Fibroblast of pulmonary artery (primary cell): ENCODE results near the gene TCF7L2.

Source experiments
- DNase-seq: peaks from one replicate; pipeline ENCODE4 v3.0.0-alpha.2; 2010; ENCODE audit warnings: low read depth
- H3K4me3 ChIP-seq: replicated peaks from 2 replicates; pipeline ENCODE4 v1.5.1; 2011; ENCODE audit warnings: low read depth, mild to moderate bottlenecking, control low read depth, low read length, moderate library complexity
- TF ChIP-seq, protein P1 (sequence below): IDR thresholded peaks from 2 replicates; pipeline ENCODE4 v1.5.1; 2011; ENCODE audit warnings: mild to moderate bottlenecking, control low read depth, low read length, inconsistent platforms; ENCODE audit errors: missing control alignments

Gene TCF7L2

DNA sequence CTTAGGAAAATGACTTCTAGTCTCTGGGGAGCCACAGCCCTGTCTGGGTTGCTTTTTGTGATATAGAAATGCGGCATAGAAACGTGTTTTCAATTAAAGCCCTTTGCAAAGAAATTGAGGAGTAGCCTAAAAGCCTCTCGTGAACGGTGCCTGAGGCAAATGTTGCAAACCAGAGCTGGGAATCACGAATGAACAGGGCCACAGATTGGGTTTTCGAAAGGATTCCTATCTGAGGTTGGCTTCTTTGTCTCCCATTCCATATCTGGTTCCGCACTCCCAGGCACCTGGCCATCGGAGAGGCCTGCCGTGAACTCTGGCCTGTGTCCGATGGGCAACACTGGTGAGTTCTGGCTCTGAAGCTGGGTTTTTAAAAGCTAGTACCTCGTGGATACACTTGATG is 221.6 kb downstream of the TCF7L2 start:
- TF ChIP-seq, protein P1, sequence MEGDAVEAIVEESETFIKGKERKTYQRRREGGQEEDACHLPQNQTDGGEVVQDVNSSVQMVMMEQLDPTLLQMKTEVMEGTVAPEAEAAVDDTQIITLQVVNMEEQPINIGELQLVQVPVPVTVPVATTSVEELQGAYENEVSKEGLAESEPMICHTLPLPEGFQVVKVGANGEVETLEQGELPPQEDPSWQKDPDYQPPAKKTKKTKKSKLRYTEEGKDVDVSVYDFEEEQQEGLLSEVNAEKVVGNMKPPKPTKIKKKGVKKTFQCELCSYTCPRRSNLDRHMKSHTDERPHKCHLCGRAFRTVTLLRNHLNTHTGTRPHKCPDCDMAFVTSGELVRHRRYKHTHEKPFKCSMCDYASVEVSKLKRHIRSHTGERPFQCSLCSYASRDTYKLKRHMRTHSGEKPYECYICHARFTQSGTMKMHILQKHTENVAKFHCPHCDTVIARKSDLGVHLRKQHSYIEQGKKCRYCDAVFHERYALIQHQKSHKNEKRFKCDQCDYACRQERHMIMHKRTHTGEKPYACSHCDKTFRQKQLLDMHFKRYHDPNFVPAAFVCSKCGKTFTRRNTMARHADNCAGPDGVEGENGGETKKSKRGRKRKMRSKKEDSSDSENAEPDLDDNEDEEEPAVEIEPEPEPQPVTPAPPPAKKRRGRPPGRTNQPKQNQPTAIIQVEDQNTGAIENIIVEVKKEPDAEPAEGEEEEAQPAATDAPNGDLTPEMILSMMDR: no peak
- no peak overlapping the region for H3K4me3 ChIP-seq
- DNase-seq: no peak

DNA sequence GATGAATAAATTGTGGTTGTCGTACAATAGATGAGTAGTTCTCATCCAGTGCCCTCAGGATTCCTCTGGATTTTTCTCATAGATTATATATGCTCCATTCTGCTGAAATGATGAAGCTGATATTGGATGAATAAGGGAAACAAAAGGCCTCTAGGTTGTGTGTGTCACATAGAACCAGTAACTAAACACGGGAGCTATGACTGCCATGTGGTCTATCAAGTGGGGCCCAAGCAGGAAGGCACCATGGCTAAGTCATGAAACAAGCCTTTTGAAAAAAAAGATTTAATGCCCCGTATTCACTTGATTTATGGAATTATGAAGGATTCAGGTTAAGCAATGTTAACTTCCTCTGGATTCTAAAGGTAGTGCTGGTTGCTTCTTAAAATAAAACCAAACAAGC is 225.1 kb downstream of the TCF7L2 start:
- TF ChIP-seq, protein P1: no peak
- DNase-seq: no peak

DNA sequence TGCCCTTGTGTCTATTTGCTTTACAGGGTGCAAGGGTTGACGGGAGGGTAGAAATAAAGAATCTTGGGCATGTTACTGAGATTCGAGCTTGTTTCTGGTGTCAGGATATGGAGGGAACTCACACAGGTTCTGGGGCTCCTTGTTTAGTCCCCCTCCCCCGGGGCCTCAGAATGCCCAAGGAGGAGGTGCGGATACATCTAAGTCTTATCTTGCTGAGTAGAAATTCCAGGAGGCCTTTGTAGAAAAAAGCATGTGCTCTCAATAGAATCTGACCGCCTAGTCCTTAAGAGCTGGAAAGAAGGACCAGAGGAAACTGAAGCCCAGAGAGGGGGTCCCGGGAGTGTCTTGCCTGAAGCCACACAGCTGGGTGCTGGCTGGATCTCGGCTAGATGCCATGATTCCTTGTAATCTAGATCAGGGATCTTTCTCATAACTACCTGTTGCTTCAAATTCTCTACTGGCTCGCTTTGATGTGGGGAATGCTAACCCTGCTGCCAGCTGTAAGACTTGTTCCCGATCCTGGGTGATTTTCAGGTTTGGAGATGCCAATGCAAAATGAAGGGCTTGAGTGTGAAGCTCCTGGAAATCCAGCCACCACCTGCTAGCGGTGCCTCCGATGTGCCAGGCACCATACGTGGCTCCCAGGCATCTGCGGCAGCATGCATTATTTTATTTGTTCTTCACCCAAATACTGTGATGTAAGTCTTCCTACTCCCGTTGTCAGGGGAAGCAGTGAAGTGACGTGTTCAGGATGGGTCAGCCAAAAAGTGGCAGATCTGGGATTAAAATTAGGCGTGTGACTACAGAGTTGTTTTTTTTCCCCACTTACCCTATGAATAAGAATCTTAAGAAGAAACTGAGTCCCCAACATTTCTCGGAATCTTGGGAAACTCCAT is 226.0 kb downstream of the TCF7L2 start:
- TF ChIP-seq, protein P1: no peak
- H3K4me3 ChIP-seq: no peak overlapping the region
- DNase-seq: peak; percentile 18

More for the DNA sequence above, 225.1 kb downstream of the TCF7L2 start:
- H3K4me3 ChIP-seq: no peak overlapping the region

DNA sequence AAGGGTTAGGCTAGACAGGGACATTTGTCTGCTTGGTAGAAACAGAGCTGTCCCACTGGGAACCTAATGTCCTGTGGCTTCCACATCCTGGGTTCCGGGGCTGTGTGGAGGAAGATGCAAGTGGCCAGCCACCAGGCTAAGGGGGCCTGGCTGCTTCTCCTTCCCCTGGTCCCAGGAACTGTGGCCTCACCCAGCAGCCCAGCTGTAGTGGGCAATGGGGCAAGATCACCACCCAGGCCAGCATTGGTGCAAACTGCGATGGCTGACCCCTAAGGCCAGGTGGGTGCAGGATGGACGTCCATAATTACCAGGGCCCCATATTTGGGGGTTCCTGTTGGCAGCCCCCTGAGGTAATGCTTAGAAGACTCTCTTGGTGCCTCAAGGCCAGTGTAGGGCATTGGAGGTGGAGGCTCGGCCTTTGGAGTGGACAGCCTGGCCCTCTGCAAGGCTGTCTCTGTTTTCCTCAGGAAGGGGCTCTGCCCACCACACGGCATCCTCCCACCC is 226.7 kb downstream of the TCF7L2 start:
- TF ChIP-seq, protein P1: no peak
- no peak for DNase-seq
- no peak overlapping the region for H3K4me3 ChIP-seq

DNA sequence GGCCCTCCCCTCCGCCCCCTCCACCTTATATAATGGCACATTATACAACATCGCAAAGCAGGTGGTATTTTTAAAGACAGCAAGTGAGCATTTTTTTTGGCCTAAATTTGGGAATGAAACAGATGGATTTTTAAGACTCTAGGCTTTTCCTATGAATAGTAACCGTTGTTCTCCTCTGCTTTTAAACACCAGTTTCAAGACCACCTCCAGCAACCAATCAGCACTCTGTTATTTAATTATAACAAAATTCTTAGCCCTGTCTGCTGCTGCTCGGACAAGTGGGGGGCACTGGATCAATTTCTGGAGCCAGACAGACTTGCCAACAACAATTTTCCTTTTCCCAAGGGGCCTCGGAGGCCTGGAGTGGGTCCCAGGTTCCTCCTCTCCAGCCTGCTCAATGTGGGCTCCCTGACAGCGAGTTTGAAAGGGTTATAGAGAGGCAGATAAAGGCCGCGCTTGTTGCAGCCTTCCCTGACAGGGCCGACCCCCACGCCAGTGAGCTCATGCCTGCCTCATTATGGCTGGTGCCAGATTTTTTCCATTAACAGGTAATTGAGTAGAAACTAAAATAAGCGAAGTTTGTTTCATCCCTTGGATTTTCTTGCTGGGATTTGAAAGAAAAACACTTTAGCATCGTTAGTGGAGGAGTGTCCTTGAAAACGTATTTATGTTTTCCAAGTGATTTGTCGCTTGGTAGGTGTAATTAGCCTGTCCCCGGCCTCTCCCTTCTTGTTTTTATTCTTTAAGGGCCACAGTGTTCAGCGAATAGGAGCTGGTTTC is 227.3 kb downstream of the TCF7L2 start:
- no peak overlapping the region for H3K4me3 ChIP-seq
- TF ChIP-seq, protein P1: no peak
- no peak for DNase-seq

DNA sequence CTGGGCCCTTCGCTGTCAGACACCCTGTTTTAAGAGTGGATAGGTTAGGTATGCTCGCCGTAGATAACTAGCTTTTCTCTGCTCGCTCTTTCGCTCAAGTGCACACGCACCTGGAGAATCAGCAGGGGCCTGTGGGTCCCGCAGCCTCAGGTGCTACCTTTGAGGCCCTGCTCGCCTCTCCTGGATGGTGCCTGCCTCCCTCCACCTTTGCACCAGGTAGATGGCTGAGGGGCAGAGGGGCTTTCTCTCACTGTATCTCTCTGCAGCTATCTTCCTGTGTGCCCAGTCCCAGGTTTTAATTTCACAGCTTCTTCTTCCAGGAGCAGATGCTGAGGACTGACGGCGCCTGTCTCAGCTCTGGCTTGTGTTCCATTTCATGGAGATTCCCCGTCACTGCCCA is 227.9 kb downstream of the TCF7L2 start:
- TF ChIP-seq, protein P1: no peak
- H3K4me3 ChIP-seq: no peak overlapping the region
- no peak for DNase-seq
